Lower leg skin (tissue), 4 donors: ENCODE measurements around the gene NECAP2. TPM values are rescaled to one million over a fixed set of nuclear protein-coding genes. Genes with fewer than 3 reads are reported as not detected.
"Not testable (repeated sequence)": the region's sequence is repeated elsewhere in the genome, so short reads cannot be mapped to it uniquely, and the experiment has no call there.

Source experiments
- DNase-seq, 2 donors: peaks; one replicate each; pipeline ENCODE4 v3.0.0-alpha.2; 2019; ENCODE audit warnings: low spot score in 2 of 2
- H3K4me3 ChIP-seq: fragments of 200-600 bp; sonication (generic); 2 replicates; pipeline ENCODE4 v1.5.1; 2017; ENCODE audit warnings: mild to moderate bottlenecking, low read depth; ENCODE audit not compliant: poor library complexity, severe bottlenecking
- POLR2A ChIP-seq, 2 donors: fragments of 450-650 bp; IDR thresholded peaks; one replicate each; pipeline ENCODE4 v1.6.1; 2016 to 2017; ENCODE audit warnings: antibody characterized with exemption in 2 of 2, mild to moderate bottlenecking in 1 of 2, moderate library complexity in 1 of 2
- WGBS, 2 donors: methylation state at CpG; one replicate each; pipeline ENCODE4 v1.1.5; 2018; 5-methylcytosine and 5-hydroxymethylcytosine counted together
- intact Hi-C: fragments of 100-400 bp; cut with DNase I; formaldehyde crosslinking; loops from one replicate; pipeline ENCODE4 v1.15.0; 2023; ENCODE audit warnings: low total_unique reads
- total RNA-seq, 4 donors: library from RNA; depleted of rRNA; stranded (reverse); fragments of >200 nt; gene quantifications; one replicate each; pipeline ENCODE4 v1.1.0, GENCODE V29; 2016
- TF ChIP-seq, protein P1 (sequence below), 3 donors: fragments of 450-650 bp; IDR thresholded peaks; one replicate each; pipeline ENCODE4 v1.5.1; 2016; ENCODE audit warnings: antibody characterized with exemption in 3 of 3, mild to moderate bottlenecking in 3 of 3, moderate library complexity in 2 of 3

The NECAP2 gene
- total RNA-seq, 4 donors from 2014 or later: 74.7 to 108 (median 87.5) TPM

DNA sequence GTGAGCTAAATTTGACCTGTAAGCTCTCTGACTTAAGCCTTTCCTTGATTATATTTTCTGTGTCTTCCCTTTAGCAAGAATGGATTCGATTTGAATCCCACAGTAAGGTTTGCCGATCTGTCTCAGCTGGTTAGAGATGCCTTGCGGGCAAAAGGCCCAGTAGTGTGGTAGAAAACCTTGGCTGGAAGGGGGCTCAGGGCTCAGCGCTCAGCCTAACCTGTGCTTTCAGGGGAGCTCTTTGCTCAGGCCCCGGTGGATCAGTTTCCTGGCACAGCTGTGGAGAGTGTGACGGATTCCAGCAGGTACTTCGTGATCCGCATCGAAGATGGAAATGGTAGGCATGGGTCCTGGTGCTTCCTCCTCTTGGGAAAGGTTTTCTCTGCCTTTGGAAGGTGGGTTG lies 7.1 kb downstream of the NECAP2 start:
- H3K4me3 ChIP-seq: no peak overlapping the region
- WGBS, 2 donors: 87 to 92% methylated on average over 9 of the region's 9 CpGs
- no peak for DNase-seq
- intact Hi-C loops: no loop called here
- TF ChIP-seq, protein P1, sequence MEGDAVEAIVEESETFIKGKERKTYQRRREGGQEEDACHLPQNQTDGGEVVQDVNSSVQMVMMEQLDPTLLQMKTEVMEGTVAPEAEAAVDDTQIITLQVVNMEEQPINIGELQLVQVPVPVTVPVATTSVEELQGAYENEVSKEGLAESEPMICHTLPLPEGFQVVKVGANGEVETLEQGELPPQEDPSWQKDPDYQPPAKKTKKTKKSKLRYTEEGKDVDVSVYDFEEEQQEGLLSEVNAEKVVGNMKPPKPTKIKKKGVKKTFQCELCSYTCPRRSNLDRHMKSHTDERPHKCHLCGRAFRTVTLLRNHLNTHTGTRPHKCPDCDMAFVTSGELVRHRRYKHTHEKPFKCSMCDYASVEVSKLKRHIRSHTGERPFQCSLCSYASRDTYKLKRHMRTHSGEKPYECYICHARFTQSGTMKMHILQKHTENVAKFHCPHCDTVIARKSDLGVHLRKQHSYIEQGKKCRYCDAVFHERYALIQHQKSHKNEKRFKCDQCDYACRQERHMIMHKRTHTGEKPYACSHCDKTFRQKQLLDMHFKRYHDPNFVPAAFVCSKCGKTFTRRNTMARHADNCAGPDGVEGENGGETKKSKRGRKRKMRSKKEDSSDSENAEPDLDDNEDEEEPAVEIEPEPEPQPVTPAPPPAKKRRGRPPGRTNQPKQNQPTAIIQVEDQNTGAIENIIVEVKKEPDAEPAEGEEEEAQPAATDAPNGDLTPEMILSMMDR (IDR thresholded peaks at IDR 0.05): no peak
- no peak for TF ChIP-seq POLR2A (IDR thresholded peaks at IDR 0.05)

DNA sequence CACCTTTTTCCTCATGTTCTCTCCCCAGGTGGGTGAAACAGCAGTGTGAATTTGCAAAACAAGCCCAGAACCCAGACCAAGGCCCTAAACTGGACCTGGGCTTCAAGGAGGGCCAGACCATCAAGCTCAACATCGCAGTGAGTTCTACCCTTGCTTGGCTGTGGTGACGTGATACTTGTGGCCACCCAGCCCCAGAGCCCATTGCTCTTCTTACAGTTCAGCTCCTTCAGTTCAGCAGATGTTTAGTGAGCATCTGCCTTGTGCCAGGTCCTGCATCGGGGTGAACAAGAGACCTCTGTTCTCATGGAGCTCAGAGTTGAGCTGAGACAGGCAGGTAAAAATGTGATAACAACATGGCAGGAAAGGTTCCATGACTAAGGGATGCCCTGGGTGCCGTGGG lies 8.5 kb downstream of the NECAP2 start:
- no peak overlapping the region for H3K4me3 ChIP-seq
- DNase-seq: no peak
- no peak for TF ChIP-seq POLR2A (IDR thresholded peaks at IDR 0.05)
- TF ChIP-seq, protein P1 (IDR thresholded peaks at IDR 0.05): no peak
- WGBS, 2 donors: 98 to 99% methylated on average over 4 of the region's 4 CpGs
- intact Hi-C loops: no loop called here

DNA sequence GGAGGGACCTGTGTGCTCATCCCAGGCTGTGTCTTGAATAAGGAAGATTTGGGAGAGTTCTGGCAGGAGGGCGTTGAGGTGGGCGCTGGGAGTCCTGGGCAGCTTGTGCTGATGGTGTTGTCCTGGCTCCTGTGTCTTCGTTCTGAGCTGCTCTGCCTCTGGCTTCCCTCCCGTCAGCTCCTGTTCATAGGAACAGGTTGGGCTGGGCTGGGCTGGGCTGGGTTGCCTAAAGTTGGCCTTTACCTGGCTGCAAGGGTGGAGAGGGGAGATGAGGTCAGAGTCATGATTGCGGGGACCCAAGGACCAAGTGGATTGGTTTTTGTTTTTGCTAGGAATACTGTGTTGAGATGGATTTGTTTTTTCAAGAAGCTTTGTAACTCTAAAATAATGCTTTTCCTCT lies 9.1 kb downstream of the NECAP2 start:
- no peak overlapping the region for H3K4me3 ChIP-seq
- DNase-seq: no peak
- intact Hi-C loops: no loop called here
- WGBS, 2 donors: 77 to 80% methylated on average over 5 of the region's 5 CpGs
- no peak for TF ChIP-seq POLR2A (IDR thresholded peaks at IDR 0.05)
- TF ChIP-seq, protein P1 (IDR thresholded peaks at IDR 0.05): no peak

- no peak for DNase-seq
- intact Hi-C loops: no loop called here
- TF ChIP-seq, protein P1 (IDR thresholded peaks at IDR 0.05): no peak
- TF ChIP-seq POLR2A (IDR thresholded peaks at IDR 0.05): no peak
- no peak overlapping the region for H3K4me3 ChIP-seq
- 81 to 85% methylated on average over 6 of the region's 6 CpGs for WGBS, 2 donors
These were observed 10.4 kb downstream of the NECAP2 start for GRCh38 chr1:16450863-16451481.

DNA sequence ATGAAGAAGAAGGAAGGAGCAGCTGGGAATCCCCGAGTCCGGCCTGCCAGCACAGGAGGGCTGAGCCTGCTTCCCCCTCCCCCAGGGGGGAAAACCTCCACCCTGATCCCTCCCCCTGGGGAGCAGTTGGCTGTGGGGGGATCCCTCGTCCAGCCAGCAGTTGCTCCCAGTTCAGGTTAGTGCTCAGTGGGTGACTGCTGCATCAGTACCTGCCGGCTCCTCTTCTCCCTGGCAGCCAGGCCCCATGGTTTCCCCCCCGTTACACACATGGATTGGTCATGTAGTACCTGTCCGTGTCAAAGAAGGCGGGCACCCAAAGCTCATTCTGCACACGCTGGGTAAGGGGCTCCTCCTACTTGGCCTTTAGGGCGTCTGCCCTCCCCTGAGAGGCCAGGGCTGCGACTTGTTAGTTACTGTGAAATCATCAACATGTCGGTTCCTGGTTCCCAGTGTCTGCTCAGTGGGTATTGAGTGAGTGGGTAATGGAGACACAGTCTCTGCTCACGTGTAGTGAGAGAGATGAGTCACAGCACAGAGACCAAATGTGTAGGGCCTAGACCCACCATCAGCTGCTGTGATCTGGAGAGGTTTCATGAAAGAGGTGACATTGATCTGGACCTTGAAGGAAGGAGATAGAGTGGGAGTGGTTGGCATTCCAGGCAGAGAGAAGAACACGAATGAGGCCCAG lies 11.5 kb downstream of the NECAP2 start:
- no peak overlapping the region for H3K4me3 ChIP-seq
- no peak for DNase-seq
- intact Hi-C loops: no loop called here
- WGBS, 2 donors: 74% methylated on average over 11 of the region's 13 CpGs
- TF ChIP-seq POLR2A (IDR thresholded peaks at IDR 0.05): no peak

DNA sequence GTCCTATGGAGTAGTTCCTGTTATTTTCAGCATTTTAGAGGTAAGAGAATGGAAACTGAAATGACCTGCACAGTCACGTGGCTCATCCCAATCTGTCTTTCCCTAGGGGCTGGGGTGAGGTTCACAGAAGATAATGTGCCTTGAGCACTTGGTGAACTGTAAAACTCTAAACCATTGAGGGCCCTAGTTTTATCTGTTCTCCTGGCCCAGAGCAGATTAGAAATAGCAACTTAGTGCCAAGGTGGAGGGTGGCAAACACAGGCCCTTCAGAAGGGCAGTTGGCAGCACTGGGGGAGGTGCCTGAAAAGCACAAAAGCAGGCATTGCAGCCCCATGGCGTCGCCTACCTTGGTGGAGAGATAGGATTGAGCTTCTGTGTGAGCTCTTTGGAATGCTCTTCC lies 14.4 kb downstream of the NECAP2 start:
- H3K4me3 ChIP-seq, intact Hi-C loops, DNase-seq: not testable (repeated sequence)
- WGBS, 2 donors: 75% methylated on average over 3 of the region's 3 CpGs

- WGBS, 2 donors: 77 to 79% methylated on average over 10 of the region's 10 CpGs
- H3K4me3 ChIP-seq, DNase-seq, intact Hi-C loops: not testable (repeated sequence)
These were observed 15.6 kb downstream of the NECAP2 start for GRCh38 chr1:16456151-16456550.
